HL-60 (cell line): ENCODE results near the gene BPIFB3.
"Not testable (repeated sequence)": the region's sequence is repeated elsewhere in the genome, so short reads cannot be mapped to it uniquely, and the experiment has no call there.

ENCODE experiments used
- DNase-seq, 2 experiments: peaks; one replicate each; pipeline ENCODE4 v3.0.0-alpha.2; 2010 to 2020; ENCODE audit warnings: low read depth in 1 of 2, low spot score in 1 of 2
- H3K27ac ChIP-seq: fragments of 250-450 bp; sonication (Bioruptor Pico); replicated peaks from 2 replicates; pipeline ENCODE4 v1.5.1; 2020; ENCODE audit warnings: mild to moderate bottlenecking, moderate library complexity
- H3K27me3 ChIP-seq: fragments of 250-450 bp; sonication (Bioruptor Pico); 2 replicates; pipeline ENCODE4 v1.5.1; 2021; ENCODE audit warnings: mild to moderate bottlenecking, moderate library complexity; ENCODE audit not compliant: insufficient read depth, poor library complexity, severe bottlenecking
- H3K4me3 ChIP-seq: replicated peaks from 2 replicates; pipeline ENCODE4 v1.5.1; 2011; ENCODE audit warnings: mild to moderate bottlenecking, control low read depth, low read length; ENCODE audit not compliant: insufficient read depth
- GABPA ChIP-seq: IDR thresholded peaks from 2 replicates; pipeline ENCODE4 v1.6.1; 2012; ENCODE audit warnings: low read depth
- POLR2AphosphoS5 ChIP-seq: IDR thresholded peaks from 2 replicates; pipeline ENCODE4 v1.6.1; 2012; ENCODE audit warnings: low read depth
- SPI1 ChIP-seq: IDR thresholded peaks from 2 replicates; pipeline ENCODE4 v1.6.1; 2012; ENCODE audit warnings: low read depth, mild to moderate bottlenecking, borderline replicate concordance
- TF ChIP-seq, protein P1 (sequence below): IDR thresholded peaks from 2 replicates; pipeline ENCODE4 v1.6.1; 2012; ENCODE audit warnings: low read depth; ENCODE audit not compliant: insufficient replicate concordance
- TF ChIP-seq, protein P2 (sequence below): IDR thresholded peaks from one replicate; pipeline ENCODE4 v1.5.1; 2011; ENCODE audit warnings: low read length, control low read depth, inconsistent platforms; ENCODE audit not compliant: insufficient read depth

BPIFB3 gene

DNA sequence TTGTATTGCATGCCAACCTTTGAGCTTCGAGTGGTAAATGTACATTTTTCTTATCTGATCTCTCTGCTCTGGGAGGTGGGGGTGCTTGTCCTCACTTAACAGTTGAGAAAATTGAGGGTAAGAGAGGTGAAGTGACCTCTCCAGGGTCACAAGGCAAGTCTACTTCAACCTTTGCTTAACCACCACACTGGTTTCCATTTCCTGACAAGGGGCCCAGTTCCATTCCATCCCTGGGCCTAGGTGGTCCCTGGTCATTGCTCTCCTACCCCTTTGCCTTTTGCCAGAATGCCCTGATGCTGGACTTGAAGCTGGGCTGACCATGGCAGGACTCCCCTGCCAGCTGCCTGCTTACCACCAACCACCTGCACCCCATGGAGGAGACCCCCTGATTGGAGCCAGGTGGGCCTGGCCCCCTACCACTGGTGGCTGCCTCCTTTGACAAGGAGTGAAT lies 9.9 kb upstream of the BPIFB3 start:
- TF ChIP-seq, protein P1, sequence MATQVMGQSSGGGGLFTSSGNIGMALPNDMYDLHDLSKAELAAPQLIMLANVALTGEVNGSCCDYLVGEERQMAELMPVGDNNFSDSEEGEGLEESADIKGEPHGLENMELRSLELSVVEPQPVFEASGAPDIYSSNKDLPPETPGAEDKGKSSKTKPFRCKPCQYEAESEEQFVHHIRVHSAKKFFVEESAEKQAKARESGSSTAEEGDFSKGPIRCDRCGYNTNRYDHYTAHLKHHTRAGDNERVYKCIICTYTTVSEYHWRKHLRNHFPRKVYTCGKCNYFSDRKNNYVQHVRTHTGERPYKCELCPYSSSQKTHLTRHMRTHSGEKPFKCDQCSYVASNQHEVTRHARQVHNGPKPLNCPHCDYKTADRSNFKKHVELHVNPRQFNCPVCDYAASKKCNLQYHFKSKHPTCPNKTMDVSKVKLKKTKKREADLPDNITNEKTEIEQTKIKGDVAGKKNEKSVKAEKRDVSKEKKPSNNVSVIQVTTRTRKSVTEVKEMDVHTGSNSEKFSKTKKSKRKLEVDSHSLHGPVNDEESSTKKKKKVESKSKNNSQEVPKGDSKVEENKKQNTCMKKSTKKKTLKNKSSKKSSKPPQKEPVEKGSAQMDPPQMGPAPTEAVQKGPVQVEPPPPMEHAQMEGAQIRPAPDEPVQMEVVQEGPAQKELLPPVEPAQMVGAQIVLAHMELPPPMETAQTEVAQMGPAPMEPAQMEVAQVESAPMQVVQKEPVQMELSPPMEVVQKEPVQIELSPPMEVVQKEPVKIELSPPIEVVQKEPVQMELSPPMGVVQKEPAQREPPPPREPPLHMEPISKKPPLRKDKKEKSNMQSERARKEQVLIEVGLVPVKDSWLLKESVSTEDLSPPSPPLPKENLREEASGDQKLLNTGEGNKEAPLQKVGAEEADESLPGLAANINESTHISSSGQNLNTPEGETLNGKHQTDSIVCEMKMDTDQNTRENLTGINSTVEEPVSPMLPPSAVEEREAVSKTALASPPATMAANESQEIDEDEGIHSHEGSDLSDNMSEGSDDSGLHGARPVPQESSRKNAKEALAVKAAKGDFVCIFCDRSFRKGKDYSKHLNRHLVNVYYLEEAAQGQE: no peak
- TF ChIP-seq GABPA (no peak), SPI1 (no peak)
- Histone ChIP-seq H3K27me3 (no peaks in the 10 kb centered on the region), H3K27ac (no peak overlapping the region), H3K4me3 (no peak overlapping the region)
- no peak for DNase-seq

DNA sequence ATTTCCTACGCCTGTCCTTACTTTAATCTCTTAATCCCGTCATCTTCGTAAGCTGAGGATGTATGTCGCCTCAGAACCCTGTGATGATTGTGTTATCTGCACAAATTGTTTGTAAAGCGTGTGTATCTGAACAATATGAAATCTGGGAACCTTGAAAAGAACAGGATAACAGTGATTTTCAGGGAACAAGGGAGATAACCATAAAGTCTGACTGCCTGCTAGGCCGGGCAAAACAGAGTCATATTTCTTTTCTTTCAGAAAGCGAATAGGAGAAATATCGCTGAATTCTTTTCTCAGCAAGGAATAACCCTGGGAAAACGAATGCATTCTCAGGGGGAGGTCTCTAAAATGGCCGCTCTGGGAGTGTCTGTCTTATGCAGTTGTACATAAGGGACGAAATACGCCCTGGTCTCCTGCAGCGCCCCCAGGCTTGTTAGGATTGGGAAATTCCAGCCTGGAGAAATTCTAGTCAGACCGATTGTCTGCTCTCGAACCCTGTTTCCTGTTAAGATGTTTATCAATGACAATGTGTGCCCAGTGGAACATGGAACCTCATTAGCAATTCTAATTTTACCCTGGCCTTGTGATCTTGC lies 8.5 kb upstream of the BPIFB3 start:
- H3K4me3 ChIP-seq, DNase-seq, H3K27me3 ChIP-seq, H3K27ac ChIP-seq: not testable (repeated sequence)

DNA sequence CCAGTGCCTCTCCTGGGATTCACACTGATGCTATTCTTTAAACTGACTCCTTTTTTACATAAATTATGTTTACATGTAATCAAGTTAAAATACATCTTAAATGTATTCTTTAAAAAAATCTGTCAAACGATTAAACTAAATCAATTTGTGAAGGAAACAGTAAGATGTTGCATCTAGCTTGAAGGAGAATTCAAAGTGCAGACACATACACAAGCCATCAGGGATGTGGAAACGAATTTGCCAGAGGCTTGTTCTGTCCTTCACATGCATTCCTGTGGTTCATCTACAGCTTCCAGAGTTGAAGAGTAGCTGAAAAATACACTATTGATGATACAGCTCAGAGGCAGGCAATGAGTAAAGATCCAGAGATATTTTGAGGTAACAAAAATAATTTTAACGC lies 7.3 kb upstream of the BPIFB3 start:
- H3K27me3 ChIP-seq: no peaks in the 10 kb centered on the region
- H3K27ac ChIP-seq: no peak overlapping the region
- DNase-seq: no peak
- no peak overlapping the region for H3K4me3 ChIP-seq
- TF ChIP-seq SPI1: no peak
- TF ChIP-seq, protein P2, sequence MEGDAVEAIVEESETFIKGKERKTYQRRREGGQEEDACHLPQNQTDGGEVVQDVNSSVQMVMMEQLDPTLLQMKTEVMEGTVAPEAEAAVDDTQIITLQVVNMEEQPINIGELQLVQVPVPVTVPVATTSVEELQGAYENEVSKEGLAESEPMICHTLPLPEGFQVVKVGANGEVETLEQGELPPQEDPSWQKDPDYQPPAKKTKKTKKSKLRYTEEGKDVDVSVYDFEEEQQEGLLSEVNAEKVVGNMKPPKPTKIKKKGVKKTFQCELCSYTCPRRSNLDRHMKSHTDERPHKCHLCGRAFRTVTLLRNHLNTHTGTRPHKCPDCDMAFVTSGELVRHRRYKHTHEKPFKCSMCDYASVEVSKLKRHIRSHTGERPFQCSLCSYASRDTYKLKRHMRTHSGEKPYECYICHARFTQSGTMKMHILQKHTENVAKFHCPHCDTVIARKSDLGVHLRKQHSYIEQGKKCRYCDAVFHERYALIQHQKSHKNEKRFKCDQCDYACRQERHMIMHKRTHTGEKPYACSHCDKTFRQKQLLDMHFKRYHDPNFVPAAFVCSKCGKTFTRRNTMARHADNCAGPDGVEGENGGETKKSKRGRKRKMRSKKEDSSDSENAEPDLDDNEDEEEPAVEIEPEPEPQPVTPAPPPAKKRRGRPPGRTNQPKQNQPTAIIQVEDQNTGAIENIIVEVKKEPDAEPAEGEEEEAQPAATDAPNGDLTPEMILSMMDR: no peak
- TF ChIP-seq POLR2AphosphoS5: no peak

DNA sequence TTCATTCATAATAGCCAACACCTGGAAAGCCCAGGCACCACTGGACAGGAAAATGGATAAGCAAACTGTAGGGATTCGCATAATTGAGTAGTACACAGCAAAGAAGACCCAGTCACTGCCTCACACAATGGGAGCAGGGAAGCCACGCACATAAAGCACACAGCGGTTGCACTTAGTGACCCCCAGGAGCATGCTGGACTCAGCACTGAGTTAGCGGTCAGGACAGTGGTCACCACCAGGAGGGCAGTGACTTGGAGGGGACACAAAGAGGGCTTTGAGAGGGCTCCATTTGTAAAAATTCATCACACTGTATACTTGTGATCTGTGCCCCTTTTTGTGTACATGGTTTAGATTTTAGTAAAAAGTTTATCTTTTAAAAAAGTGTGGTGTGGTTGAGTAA lies 2.4 kb upstream of the BPIFB3 start:
- DNase-seq: no peak
- Histone ChIP-seq H3K27me3 (no peaks in the 10 kb centered on the region), H3K27ac (no peak overlapping the region), H3K4me3 (no peak overlapping the region)
- TF ChIP-seq GABPA (no peak), SPI1 (no peak), POLR2AphosphoS5 (no peak)
- TF ChIP-seq, protein P2: no peak
- TF ChIP-seq, protein P1: no peak

DNA sequence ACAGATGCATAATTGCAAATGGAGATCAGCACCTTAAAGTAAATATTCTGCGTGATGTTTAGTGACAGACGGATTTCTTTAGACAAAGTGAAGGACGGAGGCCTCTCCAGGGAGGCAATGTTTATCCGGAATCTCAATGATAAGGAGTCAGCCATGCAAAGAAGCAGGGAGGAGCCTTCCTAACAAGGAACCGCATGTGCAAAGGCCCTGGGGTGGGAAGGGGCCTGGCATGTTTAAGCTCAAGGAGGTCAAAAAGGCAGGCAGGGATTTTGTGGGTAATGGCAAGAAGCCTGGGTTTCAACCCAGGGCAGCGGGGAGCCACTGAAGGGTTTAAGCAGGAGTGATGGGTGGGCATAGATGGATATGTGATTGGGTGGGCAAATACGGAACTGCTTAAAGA lies 678 bp downstream of the BPIFB3 start:
- Histone ChIP-seq H3K4me3 (no peak overlapping the region), H3K27ac (no peak overlapping the region), H3K27me3 (no peaks in the 10 kb centered on the region)
- TF ChIP-seq, protein P1: no peak
- TF ChIP-seq, protein P2: no peak
- TF ChIP-seq SPI1 (no peak), GABPA (no peak), POLR2AphosphoS5 (no peak)
- DNase-seq: no peak
